ENCODE measurements around the gene AMPD2. TPM values are rescaled to one million over a fixed set of nuclear protein-coding genes. Genes with fewer than 3 reads are reported as not detected.

Gene AMPD2
- total and polyA plus RNA-seq, 9 of the 15 experiments (the other 6 are each of a cell fraction or from before 2014, with no cell fraction given): 2.0 to 77.7 (median 28.2) TPM

DNA sequence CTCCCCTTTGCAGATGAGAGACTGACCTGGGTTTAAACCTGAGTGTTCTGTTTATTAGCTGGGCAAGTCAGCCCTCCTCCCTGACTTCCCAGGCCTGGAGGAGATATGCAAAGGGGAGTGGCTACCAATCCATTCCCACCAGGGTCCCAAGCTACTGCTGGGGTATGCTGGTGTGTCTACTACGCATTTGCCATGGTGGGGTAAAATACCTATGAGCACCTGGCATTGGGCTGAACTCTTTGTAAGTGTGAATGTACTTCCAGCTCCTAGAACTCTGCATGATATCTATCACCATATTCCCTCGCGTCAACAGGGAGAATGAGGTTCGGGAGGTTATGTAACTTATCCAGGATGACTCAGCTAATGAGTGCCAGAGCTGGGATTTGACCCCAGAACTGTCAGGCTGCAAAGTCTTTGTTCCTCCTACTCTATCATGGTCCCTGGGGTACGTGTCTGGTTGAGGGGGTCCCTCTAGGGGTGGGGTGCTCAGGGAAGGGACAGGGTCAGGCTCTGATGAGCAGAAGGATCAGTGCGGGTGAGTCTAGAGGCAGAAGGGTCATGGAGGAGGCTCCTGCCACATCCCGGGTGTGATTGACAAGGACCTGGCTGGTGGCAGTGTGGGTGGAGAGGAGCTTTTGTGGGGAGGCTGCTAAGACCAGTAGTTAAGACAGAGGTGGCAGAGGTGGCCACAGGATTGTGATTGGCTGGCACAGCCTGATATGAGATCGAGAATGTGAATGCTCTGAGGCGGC is 16.7 kb downstream of the AMPD2 start (continued):
- TF ChIP-seq MCM7 (IDR thresholded peaks at IDR 0.05): no peak
- TF ChIP-seq SRSF1 (IDR thresholded peaks at IDR 0.05; ENCODE audit: low read depth, low read length): no peak
- TF ChIP-seq ZFX (CRISPR knock-in tag; IDR thresholded peaks at IDR 0.05): no peak
- TF ChIP-seq, protein P1, sequence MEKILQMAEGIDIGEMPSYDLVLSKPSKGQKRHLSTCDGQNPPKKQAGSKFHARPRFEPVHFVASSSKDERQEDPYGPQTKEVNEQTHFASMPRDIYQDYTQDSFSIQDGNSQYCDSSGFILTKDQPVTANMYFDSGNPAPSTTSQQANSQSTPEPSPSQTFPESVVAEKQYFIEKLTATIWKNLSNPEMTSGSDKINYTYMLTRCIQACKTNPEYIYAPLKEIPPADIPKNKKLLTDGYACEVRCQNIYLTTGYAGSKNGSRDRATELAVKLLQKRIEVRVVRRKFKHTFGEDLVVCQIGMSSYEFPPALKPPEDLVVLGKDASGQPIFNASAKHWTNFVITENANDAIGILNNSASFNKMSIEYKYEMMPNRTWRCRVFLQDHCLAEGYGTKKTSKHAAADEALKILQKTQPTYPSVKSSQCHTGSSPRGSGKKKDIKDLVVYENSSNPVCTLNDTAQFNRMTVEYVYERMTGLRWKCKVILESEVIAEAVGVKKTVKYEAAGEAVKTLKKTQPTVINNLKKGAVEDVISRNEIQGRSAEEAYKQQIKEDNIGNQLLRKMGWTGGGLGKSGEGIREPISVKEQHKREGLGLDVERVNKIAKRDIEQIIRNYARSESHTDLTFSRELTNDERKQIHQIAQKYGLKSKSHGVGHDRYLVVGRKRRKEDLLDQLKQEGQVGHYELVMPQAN (IDR thresholded peaks at IDR 0.05; ENCODE audit: borderline replicate concordance): no peak
- TF ChIP-seq, protein P2, sequence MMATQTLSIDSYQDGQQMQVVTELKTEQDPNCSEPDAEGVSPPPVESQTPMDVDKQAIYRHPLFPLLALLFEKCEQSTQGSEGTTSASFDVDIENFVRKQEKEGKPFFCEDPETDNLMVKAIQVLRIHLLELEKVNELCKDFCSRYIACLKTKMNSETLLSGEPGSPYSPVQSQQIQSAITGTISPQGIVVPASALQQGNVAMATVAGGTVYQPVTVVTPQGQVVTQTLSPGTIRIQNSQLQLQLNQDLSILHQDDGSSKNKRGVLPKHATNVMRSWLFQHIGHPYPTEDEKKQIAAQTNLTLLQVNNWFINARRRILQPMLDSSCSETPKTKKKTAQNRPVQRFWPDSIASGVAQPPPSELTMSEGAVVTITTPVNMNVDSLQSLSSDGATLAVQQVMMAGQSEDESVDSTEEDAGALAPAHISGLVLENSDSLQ (IDR thresholded peaks at IDR 0.05): peak; percentile 79
- TF ChIP-seq ZNF780A (CRISPR knock-in tag; IDR thresholded peaks at IDR 0.05): no peak
- TF ChIP-seq LCOR (CRISPR knock-in tag; IDR thresholded peaks at IDR 0.05): no peak
- TF ChIP-seq, protein P3, sequence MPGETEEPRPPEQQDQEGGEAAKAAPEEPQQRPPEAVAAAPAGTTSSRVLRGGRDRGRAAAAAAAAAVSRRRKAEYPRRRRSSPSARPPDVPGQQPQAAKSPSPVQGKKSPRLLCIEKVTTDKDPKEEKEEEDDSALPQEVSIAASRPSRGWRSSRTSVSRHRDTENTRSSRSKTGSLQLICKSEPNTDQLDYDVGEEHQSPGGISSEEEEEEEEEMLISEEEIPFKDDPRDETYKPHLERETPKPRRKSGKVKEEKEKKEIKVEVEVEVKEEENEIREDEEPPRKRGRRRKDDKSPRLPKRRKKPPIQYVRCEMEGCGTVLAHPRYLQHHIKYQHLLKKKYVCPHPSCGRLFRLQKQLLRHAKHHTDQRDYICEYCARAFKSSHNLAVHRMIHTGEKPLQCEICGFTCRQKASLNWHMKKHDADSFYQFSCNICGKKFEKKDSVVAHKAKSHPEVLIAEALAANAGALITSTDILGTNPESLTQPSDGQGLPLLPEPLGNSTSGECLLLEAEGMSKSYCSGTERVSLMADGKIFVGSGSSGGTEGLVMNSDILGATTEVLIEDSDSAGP (CRISPR knock-in tag; IDR thresholded peaks at IDR 0.05): no peak
- TF ChIP-seq ZBTB7A (IDR thresholded peaks at IDR 0.05; ENCODE audit: borderline replicate concordance, control insufficient read depth, low read depth, low read length): no peak
- TF ChIP-seq POLR2H (tag; IDR thresholded peaks at IDR 0.05; ENCODE audit: low read depth): no peak
- TF ChIP-seq, protein P4, sequence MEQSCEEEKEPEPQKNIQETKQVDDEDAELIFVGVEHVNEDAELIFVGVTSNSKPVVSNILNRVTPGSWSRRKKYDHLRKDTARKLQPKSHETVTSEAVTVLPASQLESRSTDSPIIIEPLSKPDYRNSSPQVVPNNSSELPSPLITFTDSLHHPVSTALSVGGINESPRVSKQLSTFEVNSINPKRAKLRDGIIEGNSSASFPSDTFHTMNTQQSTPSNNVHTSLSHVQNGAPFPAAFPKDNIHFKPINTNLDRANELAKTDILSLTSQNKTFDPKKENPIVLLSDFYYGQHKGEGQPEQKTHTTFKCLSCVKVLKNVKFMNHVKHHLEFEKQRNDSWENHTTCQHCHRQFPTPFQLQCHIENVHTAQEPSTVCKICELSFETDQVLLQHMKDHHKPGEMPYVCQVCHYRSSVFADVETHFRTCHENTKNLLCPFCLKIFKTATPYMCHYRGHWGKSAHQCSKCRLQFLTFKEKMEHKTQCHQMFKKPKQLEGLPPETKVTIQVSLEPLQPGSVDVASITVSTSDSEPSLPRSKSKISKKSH (CRISPR knock-in tag; IDR thresholded peaks at IDR 0.05): no peak
- TF ChIP-seq NFE2L1 (tag; IDR thresholded peaks at IDR 0.05; ENCODE audit: borderline replicate concordance, low read depth): peak; percentile 72
- TF ChIP-seq, protein P5, sequence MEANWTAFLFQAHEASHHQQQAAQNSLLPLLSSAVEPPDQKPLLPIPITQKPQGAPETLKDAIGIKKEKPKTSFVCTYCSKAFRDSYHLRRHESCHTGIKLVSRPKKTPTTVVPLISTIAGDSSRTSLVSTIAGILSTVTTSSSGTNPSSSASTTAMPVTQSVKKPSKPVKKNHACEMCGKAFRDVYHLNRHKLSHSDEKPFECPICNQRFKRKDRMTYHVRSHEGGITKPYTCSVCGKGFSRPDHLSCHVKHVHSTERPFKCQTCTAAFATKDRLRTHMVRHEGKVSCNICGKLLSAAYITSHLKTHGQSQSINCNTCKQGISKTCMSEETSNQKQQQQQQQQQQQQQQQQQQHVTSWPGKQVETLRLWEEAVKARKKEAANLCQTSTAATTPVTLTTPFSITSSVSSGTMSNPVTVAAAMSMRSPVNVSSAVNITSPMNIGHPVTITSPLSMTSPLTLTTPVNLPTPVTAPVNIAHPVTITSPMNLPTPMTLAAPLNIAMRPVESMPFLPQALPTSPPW (CRISPR knock-in tag; IDR thresholded peaks at IDR 0.05): no peak
- peak; percentile 66 for TF ChIP-seq CEBPB (tag; IDR thresholded peaks at IDR 0.05)
- TF ChIP-seq NEUROD1 (IDR thresholded peaks at IDR 0.05; ENCODE audit: borderline replicate concordance, low read depth, low read length, partially characterized antibody): no peak
- TF ChIP-seq, protein P6, sequence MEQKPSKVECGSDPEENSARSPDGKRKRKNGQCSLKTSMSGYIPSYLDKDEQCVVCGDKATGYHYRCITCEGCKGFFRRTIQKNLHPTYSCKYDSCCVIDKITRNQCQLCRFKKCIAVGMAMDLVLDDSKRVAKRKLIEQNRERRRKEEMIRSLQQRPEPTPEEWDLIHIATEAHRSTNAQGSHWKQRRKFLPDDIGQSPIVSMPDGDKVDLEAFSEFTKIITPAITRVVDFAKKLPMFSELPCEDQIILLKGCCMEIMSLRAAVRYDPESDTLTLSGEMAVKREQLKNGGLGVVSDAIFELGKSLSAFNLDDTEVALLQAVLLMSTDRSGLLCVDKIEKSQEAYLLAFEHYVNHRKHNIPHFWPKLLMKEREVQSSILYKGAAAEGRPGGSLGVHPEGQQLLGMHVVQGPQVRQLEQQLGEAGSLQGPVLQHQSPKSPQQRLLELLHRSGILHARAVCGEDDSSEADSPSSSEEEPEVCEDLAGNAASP (IDR thresholded peaks at IDR 0.05): no peak
- peak; percentile 81 for TF ChIP-seq FOSL1 (tag; conservative IDR thresholded peaks at IDR 0.05)
- 0 out of 2 replicates have a peak, but pooled peaks have one; percentile 16 for TF ChIP-seq MTA1 (IDR thresholded peaks at IDR 0.05; ENCODE audit: borderline replicate concordance)
